Measurements from ENCODE around the gene ASB2. TPM values are rescaled to one million over a fixed set of nuclear protein-coding genes. Genes with fewer than 3 reads are reported as not detected.

ASB2 gene
- total RNA-seq, 1 experiment from 2014 or later: not detected

GRCh38 chr14:93901813-93902212, 74.6 kb downstream of the ASB2 start:
- H3K9ac ChIP-seq (ENCODE audit: low read length): no peak overlapping the region
- H3K4me3 ChIP-seq (replicated peaks in 1 of 2; ENCODE audit: low read depth in 1 of 2, low read length in 2 of 2): no peak overlapping the region
- peaks cover 3 to 5% of the 10 kb centered on the region in 2 experiments; a peak in 3 of 4 replicates for H3K4me1 ChIP-seq (ENCODE audit: control insufficient read depth in 1 of 2, insufficient read depth in 2 of 2, low read length in 2 of 2)
- no peak overlapping the region for H2AFZ ChIP-seq (ENCODE audit: low read depth, low read length, poor library complexity, severe bottlenecking)
- H3K36me3 ChIP-seq (ENCODE audit: control insufficient read depth in 1 of 2, insufficient read depth in 2 of 2, low read length in 2 of 2): no peaks in the 10 kb centered on the region
- DNase-seq (ENCODE audit: low read depth, low spot score) (no peak), ATAC-seq (no peak)
- no peaks in the 10 kb centered on the region for H3K9me2 ChIP-seq (ENCODE audit: insufficient read depth)
- no peak overlapping the region for H3K4me2 ChIP-seq (ENCODE audit: low read length)
- no TSS peak for BruUV-seq (replicated peaks)
- no peak overlapping the region for H3K27ac ChIP-seq (ENCODE audit: low read depth, low read length)
- ChIA-PET POLR2A (no interaction called here), RAD21 (ENCODE audit: low non-redundant PET in 1 of 2, low total read pairs in 2 of 2, uncharacterized antibody in 2 of 2, unreplicated experiment in 2 of 2) (no interaction called here), CTCF (interaction anchor here (7.3 kb wide), 1 partner anchor 247 kb away, joined by 75 read pairs; no protein-coding TSS in a partner anchor)
- no peaks in the 10 kb centered on the region for H4K20me1 ChIP-seq (ENCODE audit: insufficient read depth)
- TF ChIP-seq TCF7L2 (IDR thresholded peaks at IDR 0.05; ENCODE audit: borderline replicate concordance, extremely low read depth, insufficient read depth, insufficient read length) (no peak), RAD21 (IDR thresholded peaks at IDR 0.05; ENCODE audit: low read depth) (no peak), EZH2phosphoT487 (IDR thresholded peaks at IDR 0.05; ENCODE audit: borderline replicate concordance) (no peak), ZBTB33 (IDR thresholded peaks at IDR 0.05; ENCODE audit: extremely low read depth, insufficient replicate concordance, low read length) (no peak), SP1 (IDR thresholded peaks at IDR 0.05; ENCODE audit: low read depth) (no peak), CBX3 (IDR thresholded peaks at IDR 0.05; ENCODE audit: low read depth) (no peak), CEBPB (IDR thresholded peaks at IDR 0.05; ENCODE audit: low read depth) (no peak), EZH2 (IDR thresholded peaks at IDR 0.05) (no peak), ZNF274 (IDR thresholded peaks at IDR 0.05; ENCODE audit: low read depth, low read length) (no peak), EGR1 (IDR thresholded peaks at IDR 0.05; ENCODE audit: low read depth) (no peak), ELF1 (IDR thresholded peaks at IDR 0.05; ENCODE audit: borderline replicate concordance, low read depth) (no peak), YY1 (IDR thresholded peaks at IDR 0.05; ENCODE audit: extremely low read depth, insufficient replicate concordance, low read depth, low read length) (no peak), MAX (IDR thresholded peaks at IDR 0.05) (no peak)
- TF ChIP-seq, protein P1, sequence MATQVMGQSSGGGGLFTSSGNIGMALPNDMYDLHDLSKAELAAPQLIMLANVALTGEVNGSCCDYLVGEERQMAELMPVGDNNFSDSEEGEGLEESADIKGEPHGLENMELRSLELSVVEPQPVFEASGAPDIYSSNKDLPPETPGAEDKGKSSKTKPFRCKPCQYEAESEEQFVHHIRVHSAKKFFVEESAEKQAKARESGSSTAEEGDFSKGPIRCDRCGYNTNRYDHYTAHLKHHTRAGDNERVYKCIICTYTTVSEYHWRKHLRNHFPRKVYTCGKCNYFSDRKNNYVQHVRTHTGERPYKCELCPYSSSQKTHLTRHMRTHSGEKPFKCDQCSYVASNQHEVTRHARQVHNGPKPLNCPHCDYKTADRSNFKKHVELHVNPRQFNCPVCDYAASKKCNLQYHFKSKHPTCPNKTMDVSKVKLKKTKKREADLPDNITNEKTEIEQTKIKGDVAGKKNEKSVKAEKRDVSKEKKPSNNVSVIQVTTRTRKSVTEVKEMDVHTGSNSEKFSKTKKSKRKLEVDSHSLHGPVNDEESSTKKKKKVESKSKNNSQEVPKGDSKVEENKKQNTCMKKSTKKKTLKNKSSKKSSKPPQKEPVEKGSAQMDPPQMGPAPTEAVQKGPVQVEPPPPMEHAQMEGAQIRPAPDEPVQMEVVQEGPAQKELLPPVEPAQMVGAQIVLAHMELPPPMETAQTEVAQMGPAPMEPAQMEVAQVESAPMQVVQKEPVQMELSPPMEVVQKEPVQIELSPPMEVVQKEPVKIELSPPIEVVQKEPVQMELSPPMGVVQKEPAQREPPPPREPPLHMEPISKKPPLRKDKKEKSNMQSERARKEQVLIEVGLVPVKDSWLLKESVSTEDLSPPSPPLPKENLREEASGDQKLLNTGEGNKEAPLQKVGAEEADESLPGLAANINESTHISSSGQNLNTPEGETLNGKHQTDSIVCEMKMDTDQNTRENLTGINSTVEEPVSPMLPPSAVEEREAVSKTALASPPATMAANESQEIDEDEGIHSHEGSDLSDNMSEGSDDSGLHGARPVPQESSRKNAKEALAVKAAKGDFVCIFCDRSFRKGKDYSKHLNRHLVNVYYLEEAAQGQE (IDR thresholded peaks at IDR 0.05; ENCODE audit: low read depth): no peak
- no peaks in the 10 kb centered on the region for H3K27me3 ChIP-seq (ENCODE audit: insufficient read depth, low read length)
- intact Hi-C loops (cut with micrococcal nuclease): loop anchor here (10.0 kb wide), 1 partner anchor 947 kb away; no protein-coding TSS in a partner anchor
- H3K79me2 ChIP-seq (ENCODE audit: insufficient read depth, low read length): no peaks in the 10 kb centered on the region
- no peaks in the 10 kb centered on the region for H3K9me3 ChIP-seq (ENCODE audit: control insufficient read depth in 1 of 2, insufficient read depth in 1 of 2, low read depth in 1 of 2, low read length in 2 of 2)

Data from HCT116 (cell line).